Measurements from ENCODE around the gene BRINP3. TPM values are rescaled to one million over a fixed set of nuclear protein-coding genes. Genes with fewer than 3 reads are reported as not detected.
A peak's percentile ranks its signal among the peaks of the same experiment; 100 is the strongest.

The BRINP3 gene
- polyA plus RNA-seq, 1 donor: 34.4 TPM

GRCh38 chr1:190226006-190226405, 251.7 kb downstream of the BRINP3 start:
- Histone ChIP-seq H3K4me1 (ENCODE audit: control insufficient read depth, insufficient read depth, low read length) (no peaks in the 10 kb centered on the region), H3K4me3 (ENCODE audit: low read length) (no peak overlapping the region), H3K36me3 (ENCODE audit: control insufficient read depth, insufficient read depth, low read length) (no peaks in the 10 kb centered on the region), H3K9me3 (ENCODE audit: control insufficient read depth, low read depth, low read length) (no peaks in the 10 kb centered on the region), H3K27me3 (ENCODE audit: control insufficient read depth, insufficient read depth, low read length) (no peaks in the 10 kb centered on the region), H3K27ac (ENCODE audit: low read length) (no peak overlapping the region)
- no CpG with 5 or more reads among the region's 2 CpGs for WGBS (ENCODE audit: insufficient coverage, low lambda C conversion rate)
- DNase-seq: no peak

GRCh38 chr1:190212450-190212849, 265.2 kb downstream of the BRINP3 start:
- Histone ChIP-seq H3K4me3 (ENCODE audit: low read length) (no peak overlapping the region), H3K4me1 (ENCODE audit: control insufficient read depth, insufficient read depth, low read length) (no peaks in the 10 kb centered on the region), H3K36me3 (ENCODE audit: control insufficient read depth, insufficient read depth, low read length) (no peaks in the 10 kb centered on the region), H3K27ac (ENCODE audit: low read length) (no peak overlapping the region), H3K27me3 (ENCODE audit: control insufficient read depth, insufficient read depth, low read length) (no peaks in the 10 kb centered on the region), H3K9me3 (ENCODE audit: control insufficient read depth, low read depth, low read length) (no peaks in the 10 kb centered on the region)
- DNase-seq: no peak
- WGBS (ENCODE audit: insufficient coverage, low lambda C conversion rate): 67% methylated on average over 1 of the region's 3 CpGs

GRCh38 chr1:190207733-190208132, 269.9 kb downstream of the BRINP3 start:
- Histone ChIP-seq H3K9me3 (ENCODE audit: control insufficient read depth, low read depth, low read length) (no peaks in the 10 kb centered on the region), H3K27ac (ENCODE audit: low read length) (no peak overlapping the region), H3K36me3 (ENCODE audit: control insufficient read depth, insufficient read depth, low read length) (no peaks in the 10 kb centered on the region), H3K27me3 (ENCODE audit: control insufficient read depth, insufficient read depth, low read length) (no peaks in the 10 kb centered on the region), H3K4me1 (ENCODE audit: control insufficient read depth, insufficient read depth, low read length) (no peaks in the 10 kb centered on the region), H3K4me3 (ENCODE audit: low read length) (no peak overlapping the region)
- WGBS (ENCODE audit: insufficient coverage, low lambda C conversion rate): no CpG with 5 or more reads among the region's 4 CpGs
- no peak for DNase-seq

- no peak overlapping the region for H3K4me3 ChIP-seq (ENCODE audit: low read length)
- no peak for DNase-seq
- peaks cover 2% of the 10 kb centered on the region for H3K36me3 ChIP-seq (ENCODE audit: control insufficient read depth, insufficient read depth, low read length)
- no peaks in the 10 kb centered on the region for H3K4me1 ChIP-seq (ENCODE audit: control insufficient read depth, insufficient read depth, low read length)
- H3K9me3 ChIP-seq (ENCODE audit: control insufficient read depth, low read depth, low read length): peaks cover 5% of the 10 kb centered on the region
- no peaks in the 10 kb centered on the region for H3K27me3 ChIP-seq (ENCODE audit: control insufficient read depth, insufficient read depth, low read length)
- H3K27ac ChIP-seq (ENCODE audit: low read length): no peak overlapping the region
- no CpG with 5 or more reads among the region's 2 CpGs for WGBS (ENCODE audit: insufficient coverage, low lambda C conversion rate)
Observed at GRCh38 chr1:190205713-190206112, 272.0 kb downstream of the BRINP3 start.

- H3K4me1 ChIP-seq (ENCODE audit: control insufficient read depth, insufficient read depth, low read length): no peaks in the 10 kb centered on the region
- no peak overlapping the region for H3K27ac ChIP-seq (ENCODE audit: low read length)
- no peak overlapping the region for H3K4me3 ChIP-seq (ENCODE audit: low read length)
- H3K36me3 ChIP-seq (ENCODE audit: control insufficient read depth, insufficient read depth, low read length): no peaks in the 10 kb centered on the region
- no peak for DNase-seq
- no peaks in the 10 kb centered on the region for H3K27me3 ChIP-seq (ENCODE audit: control insufficient read depth, insufficient read depth, low read length)
- no peaks in the 10 kb centered on the region for H3K9me3 ChIP-seq (ENCODE audit: control insufficient read depth, low read depth, low read length)
Observed at GRCh38 chr1:190196020-190196419, 281.6 kb downstream of the BRINP3 start.

GRCh38 chr1:190193508-190194115, 284.1 kb downstream of the BRINP3 start:
- H3K4me3 ChIP-seq (ENCODE audit: low read length): no peak overlapping the region
- DNase-seq: no peak
- H3K27ac ChIP-seq (ENCODE audit: low read length): no peak overlapping the region
- H3K27me3 ChIP-seq (ENCODE audit: control insufficient read depth, insufficient read depth, low read length): no peaks in the 10 kb centered on the region
- H3K4me1 ChIP-seq (ENCODE audit: control insufficient read depth, insufficient read depth, low read length): no peaks in the 10 kb centered on the region
- no peaks in the 10 kb centered on the region for H3K9me3 ChIP-seq (ENCODE audit: control insufficient read depth, low read depth, low read length)
- WGBS (ENCODE audit: insufficient coverage, low lambda C conversion rate): no CpG with 5 or more reads among the region's 3 CpGs
- no peaks in the 10 kb centered on the region for H3K36me3 ChIP-seq (ENCODE audit: control insufficient read depth, insufficient read depth, low read length)

- H3K9me3 ChIP-seq (ENCODE audit: control insufficient read depth, low read depth, low read length): no peaks in the 10 kb centered on the region
- no peak overlapping the region for H3K27ac ChIP-seq (ENCODE audit: low read length)
- WGBS (ENCODE audit: insufficient coverage, low lambda C conversion rate): 100% methylated on average over 1 of the region's 2 CpGs
- no peak for DNase-seq
- H3K4me1 ChIP-seq (ENCODE audit: control insufficient read depth, insufficient read depth, low read length): no peaks in the 10 kb centered on the region
- no peaks in the 10 kb centered on the region for H3K27me3 ChIP-seq (ENCODE audit: control insufficient read depth, insufficient read depth, low read length)
- no peaks in the 10 kb centered on the region for H3K36me3 ChIP-seq (ENCODE audit: control insufficient read depth, insufficient read depth, low read length)
- H3K4me3 ChIP-seq (ENCODE audit: low read length): no peak overlapping the region
Observed at GRCh38 chr1:190192627-190193026, 285.0 kb downstream of the BRINP3 start.

- peak in 1 of 2 donors; percentile 17 for DNase-seq
- Histone ChIP-seq H3K9me3 (ENCODE audit: control insufficient read depth, low read depth, low read length) (no peaks in the 10 kb centered on the region), H3K27me3 (ENCODE audit: control insufficient read depth, insufficient read depth, low read length) (no peaks in the 10 kb centered on the region), H3K36me3 (ENCODE audit: control insufficient read depth, insufficient read depth, low read length) (no peaks in the 10 kb centered on the region), H3K4me3 (ENCODE audit: low read length) (no peak overlapping the region), H3K27ac (ENCODE audit: low read length) (no peak overlapping the region), H3K4me1 (ENCODE audit: control insufficient read depth, insufficient read depth, low read length) (no peaks in the 10 kb centered on the region)
- WGBS (ENCODE audit: insufficient coverage, low lambda C conversion rate): no CpG with 5 or more reads among the region's 1 CpG
Observed at GRCh38 chr1:190183588-190183987, 294.1 kb downstream of the BRINP3 start.

GRCh38 chr1:190179817-190180216, 297.8 kb downstream of the BRINP3 start:
- no CpG with 5 or more reads among the region's 3 CpGs for WGBS (ENCODE audit: insufficient coverage, low lambda C conversion rate)
- H3K4me3 ChIP-seq (ENCODE audit: low read length): no peak overlapping the region
- no peaks in the 10 kb centered on the region for H3K36me3 ChIP-seq (ENCODE audit: control insufficient read depth, insufficient read depth, low read length)
- no peaks in the 10 kb centered on the region for H3K9me3 ChIP-seq (ENCODE audit: control insufficient read depth, low read depth, low read length)
- H3K27ac ChIP-seq (ENCODE audit: low read length): peak overlapping the region; percentile 33
- H3K27me3 ChIP-seq (ENCODE audit: control insufficient read depth, insufficient read depth, low read length): no peaks in the 10 kb centered on the region
- DNase-seq: peak; percentile 45 to 77
- no peaks in the 10 kb centered on the region for H3K4me1 ChIP-seq (ENCODE audit: control insufficient read depth, insufficient read depth, low read length)

- H3K4me3 ChIP-seq (ENCODE audit: low read length): no peak overlapping the region
- DNase-seq: no peak
- no peaks in the 10 kb centered on the region for H3K27me3 ChIP-seq (ENCODE audit: control insufficient read depth, insufficient read depth, low read length)
- no peak overlapping the region for H3K27ac ChIP-seq (ENCODE audit: low read length)
- 85% methylated on average over 2 of the region's 2 CpGs for WGBS (ENCODE audit: insufficient coverage, low lambda C conversion rate)
- no peaks in the 10 kb centered on the region for H3K4me1 ChIP-seq (ENCODE audit: control insufficient read depth, insufficient read depth, low read length)
- H3K36me3 ChIP-seq (ENCODE audit: control insufficient read depth, insufficient read depth, low read length): no peaks in the 10 kb centered on the region
- no peaks in the 10 kb centered on the region for H3K9me3 ChIP-seq (ENCODE audit: control insufficient read depth, low read depth, low read length)
Observed at GRCh38 chr1:190178827-190179226, 298.8 kb downstream of the BRINP3 start.

GRCh38 chr1:190177555-190177954, 300.1 kb downstream of the BRINP3 start:
- Histone ChIP-seq H3K9me3 (ENCODE audit: control insufficient read depth, low read depth, low read length) (no peaks in the 10 kb centered on the region), H3K4me3 (ENCODE audit: low read length) (no peak overlapping the region)
- WGBS (ENCODE audit: insufficient coverage, low lambda C conversion rate): 100% methylated on average over 1 of the region's 2 CpGs

More at GRCh38 chr1:190177555-190177954, 300.1 kb downstream of the BRINP3 start:
- H3K27me3 ChIP-seq (ENCODE audit: control insufficient read depth, insufficient read depth, low read length): no peaks in the 10 kb centered on the region
- no peak for DNase-seq
- H3K4me1 ChIP-seq (ENCODE audit: control insufficient read depth, insufficient read depth, low read length): no peaks in the 10 kb centered on the region
- no peaks in the 10 kb centered on the region for H3K36me3 ChIP-seq (ENCODE audit: control insufficient read depth, insufficient read depth, low read length)
- H3K27ac ChIP-seq (ENCODE audit: low read length): no peak overlapping the region

Measured in large intestine (tissue), 3 donors.